CD4-positive, alpha-beta T cell treated with Interleukin-15 for 1 hour (primary cell): Measurements from ENCODE around the gene KIAA1755.

Experiments used
- DNase-seq: peaks from one replicate; pipeline ENCODE4 v3.0.0-alpha.2; 2020

KIAA1755 gene

GRCh38 chr20:38202153-38202981 lies 58.2 kb downstream of the KIAA1755 start:
- DNase-seq = no peak

- peak; percentile 52 for DNase-seq
Observed at GRCh38 chr20:38201356-38201755, 59.2 kb downstream of the KIAA1755 start.

DNA sequence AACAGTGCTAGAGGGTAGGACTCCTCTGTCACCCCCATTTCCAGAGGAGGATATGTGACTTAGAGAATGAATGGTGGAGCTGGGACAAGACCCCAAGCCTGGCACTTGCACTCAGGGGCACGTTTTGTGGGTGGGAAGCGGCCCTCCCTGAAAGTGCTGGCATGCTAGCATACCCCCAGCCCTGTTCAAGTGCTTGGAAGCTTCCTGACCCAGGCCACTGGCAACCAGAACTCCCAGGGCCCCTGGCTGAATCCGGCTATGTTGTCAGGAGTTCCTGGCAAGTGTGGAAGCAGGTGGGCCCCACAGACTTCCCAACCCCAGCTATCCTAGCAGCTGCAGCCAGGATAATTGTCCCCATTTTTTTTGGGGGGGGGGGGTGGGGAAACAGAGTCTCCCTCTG lies 59.9 kb downstream of the KIAA1755 start:
- DNase-seq = no peak

DNA sequence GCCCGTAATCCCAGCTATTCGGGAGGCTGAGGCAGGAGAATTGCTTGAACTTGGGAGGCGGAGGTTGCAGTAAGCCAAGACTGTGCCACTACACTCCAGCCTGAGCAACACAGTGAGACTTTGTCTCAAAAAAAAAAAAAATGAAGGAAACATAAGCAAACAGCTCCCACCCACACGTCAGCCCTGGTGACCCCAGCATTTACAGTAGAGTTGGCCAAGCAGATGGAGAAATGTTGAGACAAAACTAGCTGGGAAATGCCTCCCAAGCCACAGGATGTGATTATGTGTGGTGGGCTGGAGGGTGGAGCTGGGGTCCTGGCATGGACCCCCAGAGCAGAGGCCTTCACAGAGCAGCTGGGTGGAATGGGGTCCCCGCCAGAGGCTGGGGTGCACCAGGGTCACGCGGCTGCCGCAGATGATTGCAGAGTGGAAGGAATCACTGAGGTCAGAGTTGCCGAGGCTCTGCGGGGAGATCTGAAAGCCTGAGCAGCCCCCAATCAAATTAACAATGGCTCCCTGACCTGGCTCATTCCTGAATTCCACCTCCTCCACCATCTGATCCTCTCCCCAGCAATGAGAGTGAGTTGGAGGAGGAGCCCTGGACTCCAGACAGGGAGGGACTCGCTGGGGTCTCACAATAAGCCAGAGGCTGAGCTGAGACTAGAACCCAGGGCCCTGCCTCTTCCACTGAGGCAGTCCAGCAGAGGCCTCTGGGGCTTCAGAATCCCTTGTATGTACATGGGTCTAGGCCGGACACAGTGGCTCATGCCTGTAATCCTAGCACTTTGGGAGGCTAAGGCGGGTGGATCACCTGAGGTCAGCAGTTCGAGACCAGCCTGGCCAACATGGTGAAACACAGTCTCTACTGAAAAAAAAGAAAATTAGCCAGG lies 60.8 kb downstream of the KIAA1755 start:
- DNase-seq = no peak

GRCh38 chr20:38198238-38198861 lies 62.2 kb downstream of the KIAA1755 start:
- no peak for DNase-seq

GRCh38 chr20:38197619-38198018 lies 62.9 kb downstream of the KIAA1755 start:
- no peak for DNase-seq

GRCh38 chr20:38197217-38197616 lies 63.3 kb downstream of the KIAA1755 start:
- no peak for DNase-seq

DNA sequence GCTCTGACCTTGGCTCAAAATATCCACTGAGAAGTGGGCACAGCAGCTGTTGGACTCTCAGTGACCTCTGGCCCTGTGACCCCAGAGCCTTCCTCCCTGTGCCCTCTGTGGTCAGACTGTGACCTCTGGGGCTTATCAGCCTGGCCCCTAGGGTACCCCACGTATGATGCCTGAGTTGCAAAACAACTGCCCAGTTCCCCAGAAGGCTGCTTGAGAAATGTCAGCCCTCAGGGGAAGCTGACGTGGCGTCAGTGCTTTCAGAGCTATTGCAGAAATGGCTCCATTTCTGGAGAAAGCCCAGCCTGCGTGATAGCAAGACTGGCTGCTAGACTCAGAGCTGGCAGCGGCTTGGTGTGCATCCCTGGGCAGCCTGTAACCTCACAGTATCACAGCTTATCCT lies 63.9 kb downstream of the KIAA1755 start:
- DNase-seq = peak; percentile 70

DNA sequence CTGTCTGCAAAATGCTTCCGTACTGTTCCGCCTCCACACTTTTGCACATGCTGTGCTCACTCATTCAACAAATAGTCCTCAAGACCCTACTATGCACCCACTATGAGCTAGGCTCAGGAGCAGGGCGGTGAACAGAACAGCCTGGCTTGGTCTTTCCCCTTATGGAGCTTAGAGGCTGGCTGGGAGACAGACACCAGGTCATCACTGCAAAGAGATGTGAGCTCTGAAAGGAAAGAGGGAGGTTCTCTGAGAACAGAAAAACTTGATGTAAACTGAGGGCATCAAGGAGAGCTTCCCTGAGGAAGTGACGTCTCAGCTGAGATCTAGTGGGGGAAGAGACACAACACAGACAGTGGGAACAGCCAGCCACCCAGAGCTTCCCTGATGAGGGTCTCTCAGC lies 64.5 kb downstream of the KIAA1755 start:
- DNase-seq = no peak

DNA sequence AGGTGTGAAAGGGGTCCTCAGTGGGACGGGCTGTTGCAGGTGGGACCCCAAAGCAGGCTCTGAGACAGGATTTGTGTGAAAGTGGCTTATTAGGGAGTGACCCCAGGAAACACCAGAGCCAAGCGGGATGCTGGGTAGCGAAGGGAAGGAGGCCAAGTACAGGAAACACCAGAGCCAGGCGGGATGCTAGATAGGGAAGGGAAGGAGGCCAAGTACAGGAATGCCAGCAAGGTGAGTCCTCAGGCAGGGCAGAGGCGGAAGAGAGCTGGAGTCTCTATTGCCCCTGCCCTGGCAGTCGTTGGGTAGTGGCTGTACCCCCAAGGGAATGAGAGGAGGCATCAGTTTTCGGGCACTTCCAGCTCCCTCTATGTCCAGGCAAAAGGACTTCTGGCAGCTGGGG lies 65.0 kb downstream of the KIAA1755 start:
- DNase-seq = no peak

DNA sequence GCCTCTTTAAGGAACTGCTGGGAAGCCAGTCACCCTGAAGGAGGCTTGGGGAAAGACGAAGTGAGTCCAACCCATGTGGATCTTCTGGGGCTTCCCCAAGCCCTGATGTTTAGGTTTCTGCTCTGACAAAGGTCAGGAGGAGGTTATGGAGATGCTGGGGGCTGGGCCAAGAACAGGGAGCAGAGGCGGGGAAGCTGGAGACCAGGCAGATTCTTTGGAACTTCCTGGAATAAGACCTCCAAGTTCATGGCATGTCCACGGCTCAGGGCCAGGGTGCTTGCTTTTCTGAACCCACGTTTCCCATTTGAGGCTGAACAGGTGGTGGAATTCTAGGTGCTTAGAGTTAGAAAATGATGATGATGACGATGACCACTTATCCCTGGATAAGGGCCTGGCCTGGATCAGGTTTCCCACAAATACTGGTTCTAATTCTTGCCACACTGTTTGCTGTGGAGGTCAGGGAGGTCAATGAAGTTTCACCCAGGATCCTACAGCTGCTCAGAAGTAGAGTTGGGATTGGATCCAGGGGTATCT lies 65.5 kb downstream of the KIAA1755 start:
- DNase-seq = no peak

DNA sequence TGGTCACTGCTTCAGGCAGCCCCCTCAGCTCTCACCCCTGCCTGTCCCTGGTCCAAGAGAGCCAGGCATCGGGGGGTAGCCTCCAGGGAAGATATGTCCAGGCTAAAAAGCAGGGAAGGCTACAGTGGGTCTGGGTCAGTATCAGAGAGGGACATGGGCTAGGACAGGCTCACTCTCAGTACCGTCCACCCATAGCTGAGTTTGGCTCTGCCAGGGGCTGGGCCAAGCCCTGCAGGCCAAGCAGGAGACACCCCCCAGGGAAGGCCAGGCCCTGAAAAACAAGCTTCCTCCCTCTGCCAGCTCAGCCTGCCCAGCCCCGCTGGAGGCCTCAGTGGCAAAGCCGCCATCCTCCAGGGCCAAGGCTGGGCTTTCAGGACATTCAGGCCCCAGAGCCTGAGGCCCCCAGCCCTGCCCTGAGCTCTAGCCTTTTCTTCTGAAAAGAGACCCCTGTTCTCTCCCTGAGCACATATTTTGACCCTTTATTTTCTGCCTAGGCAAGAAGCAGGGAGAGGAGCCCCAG lies 66.9 kb downstream of the KIAA1755 start:
- no peak for DNase-seq

- no peak for DNase-seq
Observed at GRCh38 chr20:38192323-38192885, 68.1 kb downstream of the KIAA1755 start.

- no peak for DNase-seq
Observed at GRCh38 chr20:38191654-38192053, 68.9 kb downstream of the KIAA1755 start.

DNA sequence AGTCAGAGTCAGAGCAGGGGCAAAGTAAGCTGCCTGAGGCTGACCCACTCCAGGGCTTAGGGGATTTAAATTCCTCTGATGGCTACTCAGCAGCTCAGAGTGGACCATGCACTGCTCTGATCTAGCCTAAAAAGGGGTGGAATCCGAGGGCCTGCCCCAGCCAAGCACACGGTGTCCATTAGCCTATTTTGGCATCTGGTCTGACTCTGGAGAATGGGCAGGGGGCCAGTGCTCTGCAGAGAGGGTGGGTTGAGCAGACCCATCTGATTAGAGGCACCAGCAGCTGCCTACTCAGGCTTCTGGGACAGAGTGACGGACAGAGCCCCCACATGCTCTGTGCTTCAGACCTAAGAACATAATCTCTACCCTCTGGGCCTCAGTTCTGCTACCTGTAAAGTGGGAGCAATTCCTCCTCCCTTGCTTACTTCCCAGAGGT lies 69.6 kb downstream of the KIAA1755 start:
- no peak for DNase-seq

GRCh38 chr20:38190166-38190565 lies 70.4 kb downstream of the KIAA1755 start:
- DNase-seq = no peak

GRCh38 chr20:38187517-38187916 lies 73.0 kb downstream of the KIAA1755 start:
- DNase-seq = no peak

DNA sequence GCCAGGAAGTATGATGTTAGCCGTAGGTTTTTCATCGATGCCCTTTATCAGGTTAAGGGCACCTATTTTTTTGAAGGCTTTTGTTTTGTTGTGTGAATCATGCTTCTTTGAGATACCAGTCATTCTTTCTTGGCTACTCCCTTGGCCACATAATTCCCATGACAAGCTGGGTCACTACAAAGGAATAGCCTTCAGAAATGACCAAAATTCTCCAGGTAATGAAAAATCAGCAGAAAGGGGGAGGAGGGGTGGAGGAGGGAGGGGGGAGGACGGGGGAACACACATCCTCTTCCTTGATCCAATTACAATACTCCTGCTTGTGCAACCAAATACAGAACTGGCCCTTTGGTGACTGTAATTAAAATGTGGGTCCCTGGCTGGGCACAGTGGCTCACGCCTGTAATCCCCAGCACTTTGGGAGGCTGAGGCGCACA lies 73.7 kb downstream of the KIAA1755 start:
- DNase-seq = no peak

- DNase-seq = no peak
Observed at GRCh38 chr20:38184101-38184500, 76.4 kb downstream of the KIAA1755 start.

- no peak for DNase-seq
Observed at GRCh38 chr20:38181971-38182370, 78.6 kb downstream of the KIAA1755 start.

DNA sequence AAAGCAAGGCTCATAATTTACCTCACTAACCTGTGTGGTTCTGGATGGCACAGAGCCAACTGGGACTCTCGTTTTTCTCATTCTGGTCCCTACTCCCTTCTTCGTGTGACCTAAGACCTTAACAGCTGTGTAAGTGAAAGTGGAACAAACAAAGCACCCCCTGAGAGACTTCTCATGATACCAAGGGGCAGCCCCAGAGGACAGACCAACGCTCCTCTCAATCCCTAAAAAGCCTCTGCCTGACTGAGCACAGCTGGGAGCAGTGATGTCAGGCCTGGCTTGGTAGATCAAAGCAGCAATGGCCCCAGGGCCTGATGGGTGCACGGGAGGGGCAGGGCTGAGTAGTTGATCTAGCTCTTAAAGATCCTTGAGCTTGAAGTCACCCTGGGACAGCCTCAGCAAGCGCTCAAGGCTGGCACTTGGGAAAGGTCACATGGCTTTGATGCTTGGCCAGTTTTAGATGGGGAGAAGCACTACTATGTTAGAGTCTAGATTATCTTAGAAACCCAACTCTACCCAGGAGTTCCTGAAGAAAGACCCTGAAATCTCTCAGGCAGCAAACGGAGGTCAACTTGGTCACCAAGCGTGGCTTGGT lies 79.2 kb downstream of the KIAA1755 start:
- DNase-seq = no peak

- DNase-seq = no peak
Observed at GRCh38 chr20:38180781-38181180, 79.8 kb downstream of the KIAA1755 start.
